ENCODE results near the gene CAPS. TPM values are rescaled to one million over a fixed set of nuclear protein-coding genes. Genes with fewer than 3 reads are reported as not detected.

Gene CAPS
- total RNA-seq, 1 experiment from 2014 or later: 2.3 TPM

DNA sequence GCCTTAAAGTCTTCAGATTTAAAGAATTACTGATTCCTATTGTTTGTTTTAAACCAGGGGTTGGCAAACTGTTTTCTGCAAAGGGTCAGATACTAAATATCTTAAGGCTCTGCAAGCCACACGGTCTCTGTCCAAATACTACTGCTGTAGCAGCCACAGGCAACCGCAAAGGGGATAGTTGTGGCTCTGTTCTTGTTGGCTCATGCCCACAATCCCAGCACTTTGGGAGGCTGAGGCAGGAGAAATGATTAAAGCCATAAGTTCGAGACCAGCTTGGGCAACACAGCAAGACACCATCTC is 41.5 kb downstream of the CAPS start:
- Mint-ChIP-seq H3K27me3 (ENCODE audit: low read depth) (peaks cover 1% of the 10 kb centered on the region; the same call in 1 of the 2 replicates), H3K4me1 (peaks cover 78 to 83% of the 10 kb centered on the region in 2 experiments), H3K9me3 (no peaks in the 10 kb centered on the region), H3K36me3 (ENCODE audit: insufficient read depth in 1 of 3, low read depth in 3 of 3) (peaks cover 0 to 3% (median 0%) of the 10 kb centered on the region in 3 experiments; a peak in 2 of 7 replicates), H3K27ac (no peak overlapping the region), H3K4me3 (no peak overlapping the region)
- H3K14ac ChIP-seq (ENCODE audit: insufficient read depth, low read length): no peak overlapping the region
- TF ChIP-seq, protein P1, sequence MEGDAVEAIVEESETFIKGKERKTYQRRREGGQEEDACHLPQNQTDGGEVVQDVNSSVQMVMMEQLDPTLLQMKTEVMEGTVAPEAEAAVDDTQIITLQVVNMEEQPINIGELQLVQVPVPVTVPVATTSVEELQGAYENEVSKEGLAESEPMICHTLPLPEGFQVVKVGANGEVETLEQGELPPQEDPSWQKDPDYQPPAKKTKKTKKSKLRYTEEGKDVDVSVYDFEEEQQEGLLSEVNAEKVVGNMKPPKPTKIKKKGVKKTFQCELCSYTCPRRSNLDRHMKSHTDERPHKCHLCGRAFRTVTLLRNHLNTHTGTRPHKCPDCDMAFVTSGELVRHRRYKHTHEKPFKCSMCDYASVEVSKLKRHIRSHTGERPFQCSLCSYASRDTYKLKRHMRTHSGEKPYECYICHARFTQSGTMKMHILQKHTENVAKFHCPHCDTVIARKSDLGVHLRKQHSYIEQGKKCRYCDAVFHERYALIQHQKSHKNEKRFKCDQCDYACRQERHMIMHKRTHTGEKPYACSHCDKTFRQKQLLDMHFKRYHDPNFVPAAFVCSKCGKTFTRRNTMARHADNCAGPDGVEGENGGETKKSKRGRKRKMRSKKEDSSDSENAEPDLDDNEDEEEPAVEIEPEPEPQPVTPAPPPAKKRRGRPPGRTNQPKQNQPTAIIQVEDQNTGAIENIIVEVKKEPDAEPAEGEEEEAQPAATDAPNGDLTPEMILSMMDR (conservative IDR thresholded peaks at IDR 0.05): no peak
- H3K27me3 ChIP-seq (ENCODE audit: insufficient read depth, low read length): no peaks in the 10 kb centered on the region
- no peaks in the 10 kb centered on the region for H3K23me2 ChIP-seq (ENCODE audit: insufficient read length, low read depth, low read length, poor library complexity, severe bottlenecking)
- DNase-seq: no peak
- no peaks in the 10 kb centered on the region for H4K20me1 ChIP-seq (ENCODE audit: control insufficient read depth, insufficient read depth, insufficient read length)
- H2BK20ac ChIP-seq (ENCODE audit: low read depth, low read length, poor library complexity, severe bottlenecking): no peak overlapping the region
- peaks cover 21% of the 10 kb centered on the region; the same call in 1 of the 2 replicates for H3K79me2 ChIP-seq (ENCODE audit: insufficient read depth, low read length)
- H3K27ac ChIP-seq (ENCODE audit: insufficient read length, low read depth, low read length): no peak overlapping the region
- H3K18ac ChIP-seq (ENCODE audit: insufficient read length, low read depth, low read length): no peak overlapping the region
- no peak overlapping the region for H2BK12ac ChIP-seq (ENCODE audit: insufficient read length, low read depth, low read length)
- H3K9ac ChIP-seq (ENCODE audit: extremely low read depth, insufficient read length, low read length): no peak overlapping the region
- H2BK15ac ChIP-seq (ENCODE audit: low read depth, low read length): no peak overlapping the region
- no peak overlapping the region for H2BK5ac ChIP-seq (ENCODE audit: insufficient read length, low read length)
- no peak overlapping the region for H4K91ac ChIP-seq (ENCODE audit: insufficient read length, low read depth, low read length)
- H2BK120ac ChIP-seq (ENCODE audit: low read depth, low read length, poor library complexity, severe bottlenecking): no peak overlapping the region
- peaks cover 1% of the 10 kb centered on the region for H3K79me1 ChIP-seq (ENCODE audit: insufficient read depth, low read depth, low read length, poor library complexity, severe bottlenecking)
- no peak overlapping the region for H3K56ac ChIP-seq (ENCODE audit: insufficient read length, low read depth, low read length)
- H2AFZ ChIP-seq (ENCODE audit: low read length): no peak overlapping the region
- H4K8ac ChIP-seq (replicated peaks; ENCODE audit: insufficient read length, low read depth, low read length): no peak overlapping the region
- peaks cover 34% of the 10 kb centered on the region for H3K4me1 ChIP-seq (ENCODE audit: insufficient read depth, low read length)
- no peak overlapping the region for H2AK5ac ChIP-seq (ENCODE audit: insufficient read length, low read length)
- WGBS (ENCODE audit: extremely low coverage, insufficient read length, low lambda C conversion rate): no CpG with 5 or more reads among the region's 3 CpGs
- H3K4me2 ChIP-seq (ENCODE audit: insufficient read depth, insufficient read length, low read length): no peak overlapping the region
- H4K5ac ChIP-seq (ENCODE audit: insufficient read length, low read depth, low read length): no peak overlapping the region
- H3K4ac ChIP-seq (ENCODE audit: low read depth, low read length): no peak overlapping the region
- no peak overlapping the region for H3T11ph ChIP-seq (ENCODE audit: low read length)
- H3K9me3 ChIP-seq (ENCODE audit: control insufficient read depth, low read depth, low read length): no peaks in the 10 kb centered on the region
- H3K23ac ChIP-seq (ENCODE audit: insufficient read length, low read depth, low read length): no peak overlapping the region
